Glomerular visceral epithelial cell (primary cell): ENCODE measurements around the gene GJA5.

ENCODE experiments used
- DNase-seq: peaks from one replicate; pipeline ENCODE4 v3.0.0-alpha.2; 2016; ENCODE audit errors: extremely low spot score

GJA5 gene

GRCh38 chr1:147760481-147761260 lies at the start of gene GJA5:
Gene GJA5, minus strand, starts transcription at chr1:147760602. Its CDS starts 1,364 bp downstream, at chr1:147759238.
- no peak for DNase-seq

- DNase-seq, result no peak
Measured at GRCh38 chr1:147809236-147809635, 48.8 kb upstream of the GJA5 start.

- no peak for DNase-seq
Measured at GRCh38 chr1:147808025-147808424, 47.6 kb upstream of the GJA5 start.

GRCh38 chr1:147807405-147807804 lies 47.0 kb upstream of the GJA5 start:
- DNase-seq, result no peak

- DNase-seq, result no peak
Measured at GRCh38 chr1:147804942-147805723, 44.7 kb upstream of the GJA5 start.

- no peak for DNase-seq
Measured at GRCh38 chr1:147800804-147801203, 40.4 kb upstream of the GJA5 start.

- no peak for DNase-seq
Measured at GRCh38 chr1:147798731-147799130, 38.3 kb upstream of the GJA5 start.

GRCh38 chr1:147794570-147794969 lies 34.2 kb upstream of the GJA5 start:
- no peak for DNase-seq

- DNase-seq, result no peak
Measured at GRCh38 chr1:147791876-147792275, 31.5 kb upstream of the GJA5 start.

- no peak for DNase-seq
Measured at GRCh38 chr1:147787765-147788164, 27.4 kb upstream of the GJA5 start.

GRCh38 chr1:147786536-147786935 lies 26.1 kb upstream of the GJA5 start:
- no peak for DNase-seq

- DNase-seq, result no peak
Measured at GRCh38 chr1:147785794-147786506, 25.5 kb upstream of the GJA5 start.

- DNase-seq, result no peak
Measured at GRCh38 chr1:147784941-147785340, 24.5 kb upstream of the GJA5 start.

- no peak for DNase-seq
Measured at GRCh38 chr1:147781056-147781471, 20.7 kb upstream of the GJA5 start.

- DNase-seq, result no peak
Measured at GRCh38 chr1:147777694-147778093, 17.3 kb upstream of the GJA5 start.

- no peak for DNase-seq
Measured at GRCh38 chr1:147773215-147773715, 12.9 kb upstream of the GJA5 start.

GRCh38 chr1:147772570-147772969 lies 12.2 kb upstream of the GJA5 start:
- no peak for DNase-seq

GRCh38 chr1:147771226-147772125 lies 11.1 kb upstream of the GJA5 start:
- DNase-seq, result no peak

GRCh38 chr1:147769106-147769505 lies 8.7 kb upstream of the GJA5 start:
- DNase-seq, result no peak

- no peak for DNase-seq
Measured at GRCh38 chr1:147768582-147768981, 8.2 kb upstream of the GJA5 start.

- no peak for DNase-seq
Measured at GRCh38 chr1:147768101-147768500, 7.7 kb upstream of the GJA5 start.
